Activated CD4-positive, CD25-positive, alpha-beta regulatory T cell treated with anti-CD3 and anti-CD28 coated beads, Interleukin-2, amount 50 U/mL, for 16 hours (primary cell): ENCODE results near the gene DHX58.

Experiments used
- DNase-seq: peaks from one replicate; pipeline ENCODE4 v3.0.0-alpha.2; 2020; ENCODE audit warnings: low read depth, low spot score

The DHX58 gene

GRCh38 chr17:42129109-42129837 lies 16.8 kb upstream of the DHX58 start:
- DNase-seq, result no peak

DNA sequence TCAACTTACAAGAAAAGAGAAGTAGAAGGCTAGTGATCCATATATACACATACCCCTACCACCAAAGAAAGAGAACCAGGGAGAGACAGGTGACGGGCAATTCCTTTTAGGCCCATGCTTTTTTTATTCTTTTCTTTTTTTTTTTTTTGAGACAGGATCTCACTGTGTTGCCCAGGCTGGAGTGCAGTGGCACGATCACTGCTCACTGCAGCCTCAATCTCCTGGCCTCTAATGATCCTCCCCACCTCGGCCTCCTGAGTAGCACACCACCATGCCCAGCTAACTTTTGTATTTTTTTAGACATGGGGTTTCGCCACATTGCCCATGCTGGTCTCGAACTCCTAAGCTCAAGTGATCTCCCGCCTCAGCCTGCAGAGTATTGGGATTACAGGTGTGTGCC lies 14.9 kb upstream of the DHX58 start:
- no peak for DNase-seq

DNA sequence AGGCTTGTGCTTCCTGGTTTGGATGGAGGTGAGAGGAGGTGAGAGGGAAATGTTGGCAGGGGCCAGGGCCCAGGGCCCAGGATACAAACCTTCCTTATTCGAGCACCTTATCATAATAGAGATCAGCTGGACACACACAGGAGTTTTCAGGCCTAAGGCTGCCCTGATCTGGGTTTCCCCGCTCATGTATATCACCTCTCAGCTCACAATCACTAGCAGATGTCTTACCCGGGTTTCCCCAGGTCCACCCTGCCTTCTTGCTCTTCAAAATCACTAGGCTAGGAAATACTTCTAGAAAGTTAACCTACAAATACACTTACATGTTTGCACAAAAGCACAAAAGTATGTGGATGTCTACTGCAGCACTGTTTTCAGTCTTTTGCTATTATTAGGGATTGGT lies 14.3 kb upstream of the DHX58 start:
- DNase-seq, result no peak

DNA sequence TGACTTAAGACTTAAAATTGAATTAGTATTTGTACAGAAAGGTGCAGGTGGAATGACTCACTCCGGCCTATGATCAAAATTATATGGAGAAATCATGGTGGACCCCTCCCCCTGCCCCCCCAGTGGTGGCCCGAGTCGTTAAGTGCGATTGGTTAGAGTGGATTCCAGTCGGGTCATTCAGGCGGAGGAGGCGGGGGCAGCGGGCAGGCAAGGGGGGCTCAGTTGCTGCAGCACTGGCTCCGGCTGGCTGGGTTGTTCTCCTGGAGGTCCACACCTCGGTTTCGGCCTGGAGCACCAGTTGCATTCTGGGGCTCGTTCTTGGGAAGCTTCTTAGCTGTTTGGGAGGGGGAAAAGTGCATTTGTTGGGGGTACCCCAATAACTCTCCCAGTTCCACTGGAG lies 13.1 kb upstream of the DHX58 start:
- no peak for DNase-seq

GRCh38 chr17:42124256-42124655 lies 11.7 kb upstream of the DHX58 start:
- DNase-seq, result no peak

GRCh38 chr17:42122371-42123303 lies 10.1 kb upstream of the DHX58 start, which contains the start of gene HSPB9:
Gene HSPB9, plus strand, starts transcription at chr17:42122804. Its CDS starts 47 bp downstream, at chr17:42122851.
- no peak for DNase-seq

- DNase-seq, result peak; percentile 56
These were observed 8.6 kb upstream of the DHX58 start, which contains the start of gene KAT2A for GRCh38 chr17:42120770-42121769. Gene KAT2A, minus strand, starts transcription at chr17:42121367. Its CDS starts 63 bp downstream, at chr17:42121304.

GRCh38 chr17:42120161-42120769 lies 7.8 kb upstream of the DHX58 start:
- DNase-seq, result no peak

DNA sequence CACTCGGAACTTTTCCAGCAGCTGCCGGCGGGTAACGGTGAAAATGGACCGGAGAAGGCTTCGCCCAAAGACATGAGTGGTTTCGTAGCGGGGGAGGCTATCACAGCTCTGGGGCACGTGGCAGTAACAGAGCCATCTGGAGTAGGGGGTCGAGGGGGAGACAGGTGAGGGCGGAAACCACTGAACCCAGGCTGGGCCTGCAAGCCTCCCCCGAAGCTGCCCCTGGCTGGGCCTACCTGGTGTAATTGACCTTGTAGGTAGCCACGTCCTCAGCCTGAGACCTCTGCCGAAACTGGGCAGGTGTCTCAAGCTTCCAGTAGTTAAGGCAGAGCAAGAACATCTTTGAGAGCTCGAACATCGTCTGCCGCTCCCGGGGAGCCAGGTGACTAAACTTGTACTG lies 6.8 kb upstream of the DHX58 start:
- no peak for DNase-seq

- DNase-seq, result no peak
These were observed 6.0 kb upstream of the DHX58 start for GRCh38 chr17:42118545-42118944.

- DNase-seq, result no peak
These were observed 5.6 kb upstream of the DHX58 start for GRCh38 chr17:42118126-42118510.

GRCh38 chr17:42117397-42118125 lies 5.0 kb upstream of the DHX58 start:
- no peak for DNase-seq

- DNase-seq, result peak; percentile 75
These were observed 4.3 kb upstream of the DHX58 start for GRCh38 chr17:42116705-42117396.

DNA sequence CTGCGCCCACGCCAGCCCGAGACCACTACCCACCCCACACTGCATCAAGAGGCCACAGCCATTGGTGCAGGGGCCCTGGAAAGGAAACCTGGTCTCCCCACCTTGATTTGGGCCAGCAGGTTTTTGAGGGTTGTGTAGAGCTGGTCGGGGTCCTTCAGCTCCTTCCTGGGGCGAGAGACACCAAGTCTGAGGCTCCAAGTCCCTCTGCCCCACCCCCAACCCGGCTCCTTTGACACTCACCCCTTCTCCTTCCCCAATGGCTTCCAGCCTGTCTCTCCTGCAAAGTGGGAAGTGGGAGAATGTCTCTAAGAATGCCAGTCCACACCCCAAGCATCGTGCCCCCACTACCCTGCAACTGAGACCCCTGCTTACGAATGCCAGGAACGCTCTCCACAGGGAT lies 1.6 kb upstream of the DHX58 start:
- DNase-seq, result no peak

GRCh38 chr17:42113293-42114069 lies 967 bp upstream of the DHX58 start:
- no peak for DNase-seq

DNA sequence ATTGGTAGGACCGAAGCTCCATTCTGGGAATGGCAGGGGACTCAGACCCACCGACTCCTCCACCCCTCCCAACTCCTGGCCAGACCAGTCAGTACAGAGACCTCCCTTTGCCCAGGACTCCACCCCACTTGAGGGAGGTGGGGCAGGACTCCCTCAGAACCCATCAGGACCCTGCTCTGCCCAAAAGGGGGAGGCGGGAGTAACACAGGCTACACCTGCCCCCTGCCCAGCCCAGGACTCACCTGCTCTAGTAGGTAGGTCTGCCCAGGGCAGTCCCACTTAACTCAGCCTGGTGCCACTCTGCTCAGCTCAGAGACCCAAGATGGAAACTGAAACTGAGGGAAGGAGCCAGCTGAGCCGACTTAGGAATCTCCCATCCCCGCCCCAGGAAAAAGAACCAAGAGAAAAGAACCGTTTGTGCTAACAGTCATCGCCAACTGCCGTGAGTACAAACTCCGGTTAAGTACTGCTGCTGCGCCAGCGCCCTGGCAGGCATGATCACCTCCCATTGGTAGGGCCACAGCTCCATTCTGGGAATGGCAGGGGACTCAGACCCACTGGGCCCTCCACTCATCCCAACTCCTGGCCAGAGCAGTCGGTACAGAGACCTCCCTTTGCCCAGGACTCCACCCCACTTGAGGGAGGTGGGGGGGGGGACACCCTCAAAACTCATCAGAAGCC lies 503 bp downstream of the DHX58 start:
- no peak for DNase-seq

GRCh38 chr17:42111265-42111636 lies 1.3 kb downstream of the DHX58 start:
- DNase-seq, result no peak
